ENCODE data around the gene TAB3. TPM values are rescaled to one million over a fixed set of nuclear protein-coding genes. Genes with fewer than 3 reads are reported as not detected.
A peak's percentile ranks its signal among the peaks of the same experiment; 100 is the strongest.

The TAB3 gene
- total and polyA plus RNA-seq, 7 experiments from 2014 or later = 4.0 to 24.8 (median 18.8) TPM

- no peak for DNase-seq
- no peak for ATAC-seq
- Mint-ChIP-seq H3K4me1 (peaks cover 0 to 8% (median 1%) of the 10 kb centered on the region in 7 donors), H3K27me3 (no peaks in the 10 kb centered on the region), H3K4me3 (no peak overlapping the region), H3K9me3 (peaks cover 0 to 1% (median 0%) of the 10 kb centered on the region in 11 donors), H3K36me3 (no peaks in the 10 kb centered on the region), H3K27ac (no peak overlapping the region)
- Histone ChIP-seq H3K27me3 (ENCODE audit: control insufficient read depth in 2 of 2, insufficient read depth in 2 of 2, low read length in 2 of 2) (no peaks in the 10 kb centered on the region), H3K9me3 (ENCODE audit: control insufficient read depth in 2 of 3, low read length in 3 of 3) (no peaks in the 10 kb centered on the region), H3K4me3 (ENCODE audit: low read length) (no peak overlapping the region), H3K36me3 (ENCODE audit: control insufficient read depth in 2 of 3, insufficient read depth in 3 of 3, low read length in 3 of 3) (no peaks in the 10 kb centered on the region), H3K4me1 (ENCODE audit: control insufficient read depth in 2 of 2, insufficient read depth in 2 of 2, low read length in 2 of 2) (no peaks in the 10 kb centered on the region), H3K27ac (ENCODE audit: low read depth, low read length) (no peak overlapping the region)
- POLR2A ChIA-PET = no interaction called here
- CTCF ChIA-PET = no interaction called here
- intact Hi-C loops (cut with micrococcal nuclease) = no loop called here
These were observed 70.0 kb downstream of the TAB3 start for GRCh38 chrX:30819080-30819479.

- Histone ChIP-seq H3K4me1 (ENCODE audit: control insufficient read depth in 2 of 2, insufficient read depth in 2 of 2, low read length in 2 of 2) (no peaks in the 10 kb centered on the region), H3K27ac (ENCODE audit: low read depth, low read length) (no peak overlapping the region), H3K36me3 (ENCODE audit: control insufficient read depth in 2 of 3, insufficient read depth in 3 of 3, low read length in 3 of 3) (no peaks in the 10 kb centered on the region), H3K4me3 (ENCODE audit: low read length) (no peak overlapping the region), H3K9me3 (ENCODE audit: control insufficient read depth in 2 of 3, low read length in 3 of 3) (no peaks in the 10 kb centered on the region), H3K27me3 (ENCODE audit: control insufficient read depth in 2 of 2, insufficient read depth in 2 of 2, low read length in 2 of 2) (no peaks in the 10 kb centered on the region)
- H3K27me3 Mint-ChIP-seq = no peaks in the 10 kb centered on the region
- no peak overlapping the region for H3K27ac Mint-ChIP-seq
- H3K4me1 Mint-ChIP-seq = peaks cover 0 to 2% (median 0%) of the 10 kb centered on the region in 7 donors
- POLR2A ChIA-PET = no interaction called here
- DNase-seq (no peak), ATAC-seq (no peak)
- CTCF ChIA-PET = no interaction called here
- H3K4me3 Mint-ChIP-seq = no peak overlapping the region
- H3K9me3 Mint-ChIP-seq = peaks cover 0 to 1% (median 0%) of the 10 kb centered on the region in 11 donors
- H3K36me3 Mint-ChIP-seq = no peaks in the 10 kb centered on the region
- intact Hi-C loops (cut with micrococcal nuclease) = no loop called here
These were observed 73.0 kb downstream of the TAB3 start for GRCh38 chrX:30816079-30816478.

GRCh38 chrX:30814978-30815377 lies 74.1 kb downstream of the TAB3 start:
- ATAC-seq = no peak
- CTCF ChIA-PET = no interaction called here

GRCh38 chrX:30812326-30812725 lies 76.7 kb downstream of the TAB3 start:
- Mint-ChIP-seq H3K4me3 (no peak overlapping the region), H3K4me1 (peaks cover 0 to 1% (median 0%) of the 10 kb centered on the region in 7 donors), H3K27me3 (no peaks in the 10 kb centered on the region), H3K9me3 (peaks cover 0 to 1% (median 0%) of the 10 kb centered on the region in 11 donors), H3K27ac (no peak overlapping the region), H3K36me3 (no peaks in the 10 kb centered on the region)
- ChIA-PET CTCF (no interaction called here), POLR2A (no interaction called here)
- no peaks in the 10 kb centered on the region for H3K9me3 ChIP-seq (ENCODE audit: control insufficient read depth in 2 of 3, low read length in 3 of 3)
- no peaks in the 10 kb centered on the region for H3K36me3 ChIP-seq (ENCODE audit: control insufficient read depth in 2 of 3, insufficient read depth in 3 of 3, low read length in 3 of 3)
- no peaks in the 10 kb centered on the region for H3K27me3 ChIP-seq (ENCODE audit: control insufficient read depth in 2 of 2, insufficient read depth in 2 of 2, low read length in 2 of 2)
- no peaks in the 10 kb centered on the region for H3K4me1 ChIP-seq (ENCODE audit: control insufficient read depth in 2 of 2, insufficient read depth in 2 of 2, low read length in 2 of 2)
- ATAC-seq (no peak), DNase-seq (no peak)
- H3K27ac ChIP-seq (ENCODE audit: low read depth, low read length) = no peak overlapping the region
- intact Hi-C loops (cut with micrococcal nuclease) = no loop called here
- no peak overlapping the region for H3K4me3 ChIP-seq (ENCODE audit: low read length)

More at GRCh38 chrX:30814978-30815377, 74.1 kb downstream of the TAB3 start:
- Mint-ChIP-seq H3K4me3 (no peak overlapping the region), H3K4me1 (peaks cover 0 to 2% (median 0%) of the 10 kb centered on the region in 7 donors), H3K36me3 (no peaks in the 10 kb centered on the region), H3K27me3 (no peaks in the 10 kb centered on the region), H3K9me3 (peaks cover 0 to 1% (median 0%) of the 10 kb centered on the region in 11 donors), H3K27ac (no peak overlapping the region)
- Histone ChIP-seq H3K9me3 (ENCODE audit: control insufficient read depth in 2 of 3, low read length in 3 of 3) (no peaks in the 10 kb centered on the region), H3K4me3 (ENCODE audit: low read length) (no peak overlapping the region), H3K36me3 (ENCODE audit: control insufficient read depth in 2 of 3, insufficient read depth in 3 of 3, low read length in 3 of 3) (no peaks in the 10 kb centered on the region), H3K4me1 (ENCODE audit: control insufficient read depth in 2 of 2, insufficient read depth in 2 of 2, low read length in 2 of 2) (no peaks in the 10 kb centered on the region), H3K27ac (ENCODE audit: low read depth, low read length) (no peak overlapping the region), H3K27me3 (ENCODE audit: control insufficient read depth in 2 of 2, insufficient read depth in 2 of 2, low read length in 2 of 2) (no peaks in the 10 kb centered on the region)
- intact Hi-C loops (cut with micrococcal nuclease) = no loop called here
- DNase-seq = no peak
- POLR2A ChIA-PET = no interaction called here

- ATAC-seq (no peak), DNase-seq (no peak)
- H3K27me3 ChIP-seq (ENCODE audit: control insufficient read depth in 2 of 2, insufficient read depth in 2 of 2, low read length in 2 of 2) = no peaks in the 10 kb centered on the region
- H3K4me3 ChIP-seq (ENCODE audit: low read length) = no peak overlapping the region
- Mint-ChIP-seq H3K27ac (peak overlapping the region in 1 of 9 donors; percentile 49), H3K27me3 (no peaks in the 10 kb centered on the region), H3K9me3 (peaks cover 0 to 2% (median 0%) of the 10 kb centered on the region in 11 donors), H3K36me3 (no peaks in the 10 kb centered on the region), H3K4me1 (no peaks in the 10 kb centered on the region), H3K4me3 (no peak overlapping the region)
- ChIA-PET CTCF (no interaction called here), POLR2A (no interaction called here)
- no peaks in the 10 kb centered on the region for H3K36me3 ChIP-seq (ENCODE audit: control insufficient read depth in 2 of 3, insufficient read depth in 3 of 3, low read length in 3 of 3)
- no peaks in the 10 kb centered on the region for H3K4me1 ChIP-seq (ENCODE audit: control insufficient read depth in 2 of 2, insufficient read depth in 2 of 2, low read length in 2 of 2)
- intact Hi-C loops (cut with micrococcal nuclease) = no loop called here
- H3K27ac ChIP-seq (ENCODE audit: low read depth, low read length) = no peak overlapping the region
- peaks cover 0 to 2% (median 0%) of the 10 kb centered on the region in 3 experiments for H3K9me3 ChIP-seq (ENCODE audit: control insufficient read depth in 2 of 3, low read length in 3 of 3)
These were observed 82.8 kb downstream of the TAB3 start for GRCh38 chrX:30806187-30806728.

GRCh38 chrX:30804462-30804861 lies 84.6 kb downstream of the TAB3 start:
- no peak for ATAC-seq
- Histone ChIP-seq H3K4me1 (ENCODE audit: control insufficient read depth in 2 of 2, insufficient read depth in 2 of 2, low read length in 2 of 2) (no peaks in the 10 kb centered on the region), H3K27me3 (ENCODE audit: control insufficient read depth in 2 of 2, insufficient read depth in 2 of 2, low read length in 2 of 2) (no peaks in the 10 kb centered on the region), H3K27ac (ENCODE audit: low read depth, low read length) (no peak overlapping the region), H3K4me3 (ENCODE audit: low read length) (no peak overlapping the region), H3K36me3 (ENCODE audit: control insufficient read depth in 2 of 3, insufficient read depth in 3 of 3, low read length in 3 of 3) (no peaks in the 10 kb centered on the region), H3K9me3 (ENCODE audit: control insufficient read depth in 2 of 3, low read length in 3 of 3) (peaks cover 0 to 2% (median 0%) of the 10 kb centered on the region in 3 experiments)
- intact Hi-C loops (cut with micrococcal nuclease) = no loop called here
- Mint-ChIP-seq H3K4me3 (no peak overlapping the region), H3K9me3 (peaks cover 0 to 2% (median 0%) of the 10 kb centered on the region in 11 donors), H3K27ac (no peak overlapping the region), H3K27me3 (no peaks in the 10 kb centered on the region), H3K4me1 (no peaks in the 10 kb centered on the region), H3K36me3 (no peaks in the 10 kb centered on the region)
- DNase-seq = no peak
- ChIA-PET CTCF (no interaction called here), POLR2A (no interaction called here)

GRCh38 chrX:30800901-30801300 lies 88.2 kb downstream of the TAB3 start:
- Mint-ChIP-seq H3K4me1 (no peaks in the 10 kb centered on the region), H3K27ac (no peak overlapping the region), H3K36me3 (no peaks in the 10 kb centered on the region), H3K27me3 (no peaks in the 10 kb centered on the region), H3K9me3 (no peaks in the 10 kb centered on the region), H3K4me3 (no peak overlapping the region)
- DNase-seq (no peak), ATAC-seq (no peak)
- Histone ChIP-seq H3K36me3 (ENCODE audit: control insufficient read depth in 2 of 3, insufficient read depth in 3 of 3, low read length in 3 of 3) (no peaks in the 10 kb centered on the region), H3K4me1 (ENCODE audit: control insufficient read depth in 2 of 2, insufficient read depth in 2 of 2, low read length in 2 of 2) (no peaks in the 10 kb centered on the region), H3K4me3 (ENCODE audit: low read length) (no peak overlapping the region), H3K27ac (ENCODE audit: low read depth, low read length) (no peak overlapping the region), H3K9me3 (ENCODE audit: control insufficient read depth in 2 of 3, low read length in 3 of 3) (peaks cover 0 to 5% (median 0%) of the 10 kb centered on the region in 3 experiments), H3K27me3 (ENCODE audit: control insufficient read depth in 2 of 2, insufficient read depth in 2 of 2, low read length in 2 of 2) (no peaks in the 10 kb centered on the region)
- intact Hi-C loops (cut with micrococcal nuclease) = no loop called here
- CTCF ChIA-PET = no interaction called here
- POLR2A ChIA-PET = no interaction called here

Data from naive thymus-derived CD4-positive, alpha-beta T cell (primary cell).